HG03060 (cell line): Measurements from ENCODE around the gene ARV1.
"Not testable (repeated sequence)": the region's sequence is repeated elsewhere in the genome, so short reads cannot be mapped to it uniquely, and the experiment has no call there.

Source experiments
- ATAC-seq: cut with Tn5 transposase; IDR thresholded peaks from one replicate; pipeline ENCODE4 v1.9.1; 2021; ENCODE audit warnings: low read depth, moderate number of reproducible peaks; ENCODE audit not compliant: unreplicated experiment

ARV1 gene

GRCh38 chr1:231040800-231041718 lies 62.2 kb downstream of the ARV1 start:
- ATAC-seq = no peak

- ATAC-seq = no peak
Measured at GRCh38 chr1:231041719-231042261, 62.9 kb downstream of the ARV1 start.

- ATAC-seq = no peak
Measured at GRCh38 chr1:231044588-231044987, 65.7 kb downstream of the ARV1 start.

- no peak for ATAC-seq
Measured at GRCh38 chr1:231045286-231045685, 66.4 kb downstream of the ARV1 start.

- not testable (repeated sequence) for ATAC-seq
Measured at GRCh38 chr1:231045921-231046729, 67.2 kb downstream of the ARV1 start.

GRCh38 chr1:231046730-231047395 lies 68.0 kb downstream of the ARV1 start:
- no peak for ATAC-seq

- ATAC-seq = not testable (repeated sequence)
Measured at GRCh38 chr1:231047529-231047928, 68.6 kb downstream of the ARV1 start.

GRCh38 chr1:231048419-231048818 lies 69.5 kb downstream of the ARV1 start:
- ATAC-seq = not testable (repeated sequence)

GRCh38 chr1:231049121-231049979 lies 70.5 kb downstream of the ARV1 start:
- ATAC-seq = no peak
